ENCODE results near the gene LACRT.

DNA sequence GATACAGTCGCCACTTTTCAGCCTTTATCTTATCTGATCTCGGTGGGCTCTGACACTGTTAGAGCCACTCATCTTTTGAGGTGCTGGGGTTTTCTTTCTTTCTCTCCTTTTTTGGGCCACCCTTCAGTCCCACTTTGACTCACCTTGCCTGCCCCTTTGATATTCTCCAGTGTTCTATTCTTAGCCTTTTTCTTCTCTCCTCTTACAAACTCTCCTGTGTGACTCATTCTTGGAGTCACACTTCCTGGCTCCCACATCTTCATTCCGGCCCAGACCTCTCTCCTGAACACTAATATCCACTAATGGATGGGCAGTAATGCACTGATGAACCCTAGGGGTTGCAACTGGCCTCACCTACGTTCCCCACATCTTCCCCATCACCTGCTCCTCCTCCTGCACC is 15.7 kb upstream of the LACRT start:
- TF ChIP-seq TAF1 (IDR thresholded peaks at IDR 0.05; ENCODE audit: borderline replicate concordance, insufficient read depth, low read length) (no peak), POLR2AphosphoS5 (IDR thresholded peaks at IDR 0.05; ENCODE audit: low read depth, low read length) (no peak), SIN3A (IDR thresholded peaks at IDR 0.05; ENCODE audit: borderline replicate concordance, insufficient read depth, low read length) (no peak)

Measured in PFSK-1 (cell line).